ENCODE data around the gene CHRNA1. TPM values are rescaled to one million over a fixed set of nuclear protein-coding genes. Genes with fewer than 3 reads are reported as not detected.

The CHRNA1 gene
- total RNA-seq, 2 experiments from 2014 or later: not detected

DNA sequence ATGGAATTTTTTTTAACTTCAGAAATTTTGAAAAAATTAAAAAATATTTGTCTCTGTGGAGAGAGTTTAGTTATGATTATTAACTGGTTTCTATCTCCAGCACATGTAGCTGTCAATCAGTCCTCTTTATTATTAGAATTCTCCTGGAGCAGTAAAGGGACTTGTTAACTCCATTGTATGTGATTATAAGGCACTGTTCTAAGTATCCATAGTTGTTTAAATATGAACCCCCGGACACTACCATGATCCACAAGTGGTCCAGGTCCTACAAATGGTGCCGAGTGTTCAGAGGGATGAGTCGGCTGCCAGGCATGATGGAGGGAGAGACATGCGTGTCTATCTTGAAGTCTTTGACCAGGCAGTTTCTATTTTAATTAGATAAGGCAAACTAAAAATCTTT, 492 bp downstream of the CHRNA1 start:
- Mint-ChIP-seq H3K9me3 (no peaks in the 10 kb centered on the region), H3K36me3 (no peaks in the 10 kb centered on the region), H3K27me3 (peaks cover 3% of the 10 kb centered on the region), H3K27ac (no peak overlapping the region), H3K4me1 (peaks cover 19% of the 10 kb centered on the region), H3K4me3 (no peak overlapping the region)
- ATAC-seq (ENCODE audit: low read depth) (no peak), DNase-seq (no peak)
- POLR2A ChIA-PET: interaction anchor here (2.2 kb wide), 1 partner anchor 12 kb away, joined by 6 read pairs; no protein-coding TSS in a partner anchor

DNA sequence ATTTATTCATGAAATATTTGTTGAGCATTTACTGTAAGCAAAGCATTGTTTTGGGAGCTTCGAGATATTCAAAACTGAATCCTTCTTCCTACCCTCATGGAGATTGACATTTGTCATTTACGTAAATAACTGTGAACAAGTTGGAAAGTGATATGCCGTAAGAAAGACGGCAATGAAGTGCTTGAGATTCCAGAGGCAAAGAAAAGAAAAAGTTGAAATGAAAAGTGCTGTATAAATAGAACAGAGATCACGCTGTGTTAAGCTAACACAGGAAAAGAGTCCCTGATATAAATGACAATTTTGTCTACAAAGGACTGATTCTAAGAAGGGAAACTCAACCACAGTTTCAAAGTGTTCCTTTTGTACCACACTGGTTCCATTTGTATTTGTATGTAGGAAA, 1.8 kb downstream of the CHRNA1 start:
- peak overlapping the region; percentile 61 for H3K4me3 Mint-ChIP-seq

GRCh38 chr2:174761837-174762236, 2.4 kb downstream of the CHRNA1 start:
- Mint-ChIP-seq H3K27me3 (no peaks in the 10 kb centered on the region), H3K4me3 (no peak overlapping the region), H3K27ac (no peak overlapping the region), H3K9me3 (no peaks in the 10 kb centered on the region), H3K36me3 (no peaks in the 10 kb centered on the region), H3K4me1 (peaks cover 19% of the 10 kb centered on the region)
- POLR2A ChIA-PET: no interaction called here
- ATAC-seq (ENCODE audit: low read depth) (no peak), DNase-seq (no peak)

More for the DNA sequence above, 1.8 kb downstream of the CHRNA1 start:
- H3K4me1 Mint-ChIP-seq: peaks cover 19% of the 10 kb centered on the region
- no peaks in the 10 kb centered on the region for H3K36me3 Mint-ChIP-seq
- POLR2A ChIA-PET: no interaction called here
- H3K27me3 Mint-ChIP-seq: no peaks in the 10 kb centered on the region
- DNase-seq: no peak
- peak; percentile 60 for ATAC-seq (ENCODE audit: low read depth)
- peak overlapping the region; percentile 43 for H3K27ac Mint-ChIP-seq
- H3K9me3 Mint-ChIP-seq: no peaks in the 10 kb centered on the region

DNA sequence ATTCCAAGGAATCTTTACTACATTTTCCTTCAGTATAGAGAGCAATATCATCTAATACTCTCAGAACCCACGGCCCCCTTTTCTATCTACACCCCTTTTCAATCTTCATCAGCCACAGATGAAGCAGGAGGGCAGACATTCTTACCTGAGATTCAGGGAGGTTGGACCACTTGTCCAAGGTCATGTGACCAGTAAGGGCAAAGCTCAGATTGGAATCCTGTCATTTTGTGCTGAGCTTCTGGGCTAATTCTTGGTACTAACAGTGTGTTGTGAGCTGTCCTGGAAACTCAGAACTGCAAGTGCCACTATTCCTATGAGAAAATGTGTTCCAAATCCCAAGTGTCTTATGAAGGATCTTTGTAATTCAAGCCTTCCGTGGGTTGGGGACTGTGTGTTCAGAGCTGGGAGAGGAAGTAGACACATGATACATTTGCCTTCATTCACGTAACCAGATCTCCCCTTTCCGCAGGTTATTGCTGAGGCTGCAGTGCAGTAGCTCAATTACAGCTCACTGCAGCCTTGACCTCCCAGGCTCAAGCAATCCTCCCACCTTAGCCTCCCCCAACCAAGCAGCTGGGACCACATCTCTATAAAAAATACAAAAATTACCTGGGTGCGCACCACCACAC, 3.3 kb downstream of the CHRNA1 start:
- no peak for ATAC-seq (ENCODE audit: low read depth)
- Mint-ChIP-seq H3K36me3 (no peaks in the 10 kb centered on the region), H3K27ac (no peak overlapping the region), H3K9me3 (no peaks in the 10 kb centered on the region), H3K4me1 (peaks cover 19% of the 10 kb centered on the region), H3K4me3 (no peak overlapping the region), H3K27me3 (no peaks in the 10 kb centered on the region)
- no peak for DNase-seq
- POLR2A ChIA-PET: no interaction called here

DNA sequence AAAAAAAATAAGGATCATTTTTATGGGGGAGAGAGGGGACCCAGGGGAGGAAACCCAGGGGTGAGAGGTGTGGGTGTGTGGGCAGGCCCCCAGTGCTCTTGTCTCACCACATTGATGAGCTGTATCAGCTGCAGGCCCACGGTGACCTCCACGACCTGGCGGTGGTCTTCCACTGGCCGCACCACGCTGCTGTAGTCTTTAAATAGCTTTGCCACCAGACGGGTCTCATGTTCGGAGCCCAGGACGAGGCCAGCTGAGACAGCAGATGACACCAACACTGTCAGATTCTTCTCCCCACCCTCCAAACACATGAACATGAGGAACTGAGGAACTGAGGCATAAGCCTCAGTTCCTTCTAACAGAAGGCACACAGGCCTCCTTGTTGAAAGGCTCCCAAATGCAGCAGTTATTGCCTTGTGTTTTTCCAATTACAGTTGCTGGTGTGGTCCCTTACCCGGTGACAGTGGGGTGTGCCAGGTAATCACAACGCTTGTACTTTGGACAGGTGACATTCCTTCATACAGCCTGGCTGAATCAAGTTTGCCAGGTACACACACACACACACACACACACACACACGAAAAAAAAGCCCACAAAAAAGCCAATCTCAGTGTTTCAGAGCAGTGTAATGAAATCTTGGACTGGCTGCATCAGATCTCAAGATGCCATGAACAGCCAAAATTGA, 4.7 kb downstream of the CHRNA1 start:
- POLR2A ChIA-PET: no interaction called here
- no peaks in the 10 kb centered on the region for H3K27me3 Mint-ChIP-seq
- H3K4me3 Mint-ChIP-seq: no peak overlapping the region
- DNase-seq: no peak
- H3K4me1 Mint-ChIP-seq: peaks cover 13% of the 10 kb centered on the region
- no peak overlapping the region for H3K27ac Mint-ChIP-seq
- no peaks in the 10 kb centered on the region for H3K36me3 Mint-ChIP-seq
- H3K9me3 Mint-ChIP-seq: no peaks in the 10 kb centered on the region
- no peak for ATAC-seq (ENCODE audit: low read depth)

- peaks cover 5% of the 10 kb centered on the region for H3K4me1 Mint-ChIP-seq
- POLR2A ChIA-PET: no interaction called here
- no peak overlapping the region for H3K27ac Mint-ChIP-seq
- H3K27me3 Mint-ChIP-seq: no peaks in the 10 kb centered on the region
- ATAC-seq (ENCODE audit: low read depth) (no peak), DNase-seq (no peak)
- H3K9me3 Mint-ChIP-seq: no peaks in the 10 kb centered on the region
- no peaks in the 10 kb centered on the region for H3K36me3 Mint-ChIP-seq
- H3K4me3 Mint-ChIP-seq: no peak overlapping the region
These were observed 7.5 kb downstream of the CHRNA1 start for GRCh38 chr2:174756743-174757142.

- Mint-ChIP-seq H3K9me3 (no peaks in the 10 kb centered on the region), H3K36me3 (no peaks in the 10 kb centered on the region), H3K27ac (no peak overlapping the region), H3K4me1 (peaks cover 17% of the 10 kb centered on the region), H3K4me3 (no peak overlapping the region), H3K27me3 (peaks cover 7% of the 10 kb centered on the region)
- no peak for ATAC-seq (ENCODE audit: low read depth)
- POLR2A ChIA-PET: no interaction called here
- DNase-seq: no peak
These were observed 11.1 kb downstream of the CHRNA1 start for GRCh38 chr2:174753038-174753633.

DNA sequence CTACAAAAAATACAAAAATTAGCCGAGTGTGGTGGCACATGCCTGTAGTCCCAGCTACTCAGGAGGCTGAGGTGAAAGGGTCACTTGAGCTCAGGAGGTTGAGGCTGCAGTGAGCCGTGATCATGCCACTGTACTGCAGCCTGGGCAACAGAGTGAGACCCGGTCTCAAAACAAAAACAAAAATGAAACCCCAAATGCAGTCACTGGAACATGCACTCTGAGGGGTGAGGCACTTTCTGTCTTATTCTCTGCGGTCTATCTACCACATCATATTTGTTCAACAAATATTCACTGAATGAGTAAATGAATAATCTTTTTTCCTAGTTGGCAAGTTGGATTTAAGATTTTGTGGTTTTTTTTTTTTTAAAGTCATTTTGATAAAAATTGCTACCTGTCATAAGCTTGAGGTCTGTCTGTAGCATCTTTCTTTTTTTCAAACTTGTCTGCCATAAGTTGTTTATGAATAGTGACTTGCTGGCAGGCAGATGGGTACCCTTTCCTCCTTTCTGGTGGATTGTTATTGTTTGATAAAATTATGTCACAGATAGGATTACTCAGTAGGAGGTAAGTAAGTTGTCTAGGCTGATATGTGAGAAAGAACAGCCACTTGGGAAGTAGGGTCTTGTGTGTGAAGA, 11.8 kb downstream of the CHRNA1 start:
- Mint-ChIP-seq H3K27me3 (peaks cover 7% of the 10 kb centered on the region), H3K4me1 (peaks cover 17% of the 10 kb centered on the region), H3K4me3 (no peak overlapping the region), H3K9me3 (no peaks in the 10 kb centered on the region), H3K36me3 (no peaks in the 10 kb centered on the region), H3K27ac (no peak overlapping the region)
- DNase-seq (no peak), ATAC-seq (ENCODE audit: low read depth) (no peak)
- POLR2A ChIA-PET: no interaction called here

GRCh38 chr2:174750923-174751441, 13.3 kb downstream of the CHRNA1 start:
- Mint-ChIP-seq H3K27ac (no peak overlapping the region), H3K9me3 (no peaks in the 10 kb centered on the region), H3K36me3 (no peaks in the 10 kb centered on the region), H3K4me1 (peaks cover 17% of the 10 kb centered on the region), H3K4me3 (peak overlapping the region; percentile 5), H3K27me3 (peaks cover 12% of the 10 kb centered on the region)
- ATAC-seq (ENCODE audit: low read depth): peak; percentile 55
- DNase-seq: no peak
- POLR2A ChIA-PET: no interaction called here

- Mint-ChIP-seq H3K4me3 (no peak overlapping the region), H3K36me3 (no peaks in the 10 kb centered on the region), H3K27ac (no peak overlapping the region), H3K9me3 (no peaks in the 10 kb centered on the region), H3K27me3 (peaks cover 14% of the 10 kb centered on the region), H3K4me1 (peaks cover 17% of the 10 kb centered on the region)
- POLR2A ChIA-PET: no interaction called here
- ATAC-seq (ENCODE audit: low read depth) (no peak), DNase-seq (no peak)
These were observed 14.5 kb downstream of the CHRNA1 start for GRCh38 chr2:174749793-174750192.

- POLR2A ChIA-PET: interaction anchor here (0.5 to 1.0 kb wide), 2 partner anchors 29 to 235 kb away, joined by 3 read pairs; no protein-coding TSS in a partner anchor
- Mint-ChIP-seq H3K9me3 (no peaks in the 10 kb centered on the region), H3K27ac (no peak overlapping the region), H3K4me3 (no peak overlapping the region), H3K27me3 (peaks cover 14% of the 10 kb centered on the region), H3K36me3 (no peaks in the 10 kb centered on the region), H3K4me1 (peaks cover 17% of the 10 kb centered on the region)
- ATAC-seq (ENCODE audit: low read depth): peak; percentile 70
- DNase-seq: peak; percentile 65
These were observed 15.3 kb downstream of the CHRNA1 start for GRCh38 chr2:174748948-174749347.

- ATAC-seq (ENCODE audit: low read depth) (no peak), DNase-seq (no peak)
- POLR2A ChIA-PET: no interaction called here
- Mint-ChIP-seq H3K4me1 (peaks cover 5% of the 10 kb centered on the region), H3K27ac (no peak overlapping the region), H3K36me3 (no peaks in the 10 kb centered on the region), H3K9me3 (no peaks in the 10 kb centered on the region), H3K27me3 (peaks cover 13% of the 10 kb centered on the region), H3K4me3 (no peak overlapping the region)
These were observed 19.1 kb downstream of the CHRNA1 start for GRCh38 chr2:174745142-174745541.

GRCh38 chr2:174744111-174744510, 20.2 kb downstream of the CHRNA1 start:
- Mint-ChIP-seq H3K27me3 (peaks cover 10% of the 10 kb centered on the region), H3K4me1 (peaks cover 4% of the 10 kb centered on the region), H3K9me3 (no peaks in the 10 kb centered on the region), H3K4me3 (no peak overlapping the region), H3K36me3 (no peaks in the 10 kb centered on the region), H3K27ac (no peak overlapping the region)
- POLR2A ChIA-PET: no interaction called here
- DNase-seq (no peak), ATAC-seq (ENCODE audit: low read depth) (no peak)
